ENCODE results near the gene PTH2. TPM values are rescaled to one million over a fixed set of nuclear protein-coding genes. Genes with fewer than 3 reads are reported as not detected.

Gene PTH2
- total and polyA plus RNA-seq, 7 donors: not detected

DNA sequence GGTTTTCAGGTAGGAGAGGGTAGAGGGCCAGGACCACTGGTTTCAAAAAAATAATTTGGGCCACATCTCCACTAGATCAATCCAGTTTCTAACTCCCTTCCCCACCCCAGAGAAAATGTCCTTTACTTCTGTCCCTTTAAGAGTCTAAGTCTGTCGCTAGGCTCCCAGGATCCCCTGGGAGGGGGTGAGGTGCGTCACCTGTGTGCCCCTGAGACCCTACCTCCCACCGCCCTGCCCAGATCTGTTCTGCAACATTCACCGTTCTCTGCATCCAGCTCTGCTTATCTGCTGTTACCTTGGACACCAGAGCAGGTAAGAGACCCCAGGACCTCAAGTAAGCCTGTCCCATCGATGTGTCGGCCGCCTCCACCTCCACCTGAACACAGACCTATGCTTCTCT lies 1.9 kb upstream of the PTH2 start, which contains the start of gene GFY:
Gene GFY (plus strand): TSS at position 211 of the 400 bp plus-strand sequence. CDS start 1,043 bp downstream, outside the sequence.
- intact Hi-C loops (cut with DNase I): no loop called here
- Histone ChIP-seq H3K36me3 (no peaks in the 10 kb centered on the region), H3K4me3 (no peak within 1 kb of the TSS), H3K27me3 (peaks cover 77 to 100% (median 97%) of the 10 kb centered on the region in 3 donors), H3K9me3 (no peaks in the 10 kb centered on the region), H3K4me1 (peaks cover 0 to 39% (median 38%) of the 10 kb centered on the region in 4 donors), H3K27ac (no peak within 1 kb of the TSS)
- WGBS, 2 donors: 27 to 53% methylated on average over 7 of the region's 7 CpGs
- DNase-seq: no peak
- TF ChIP-seq EP300 (IDR thresholded peaks at IDR 0.05): no peak
- TF ChIP-seq POLR2A (IDR thresholded peaks at IDR 0.05): no peak
- no peak for TF ChIP-seq POLR2AphosphoS5 (IDR thresholded peaks at IDR 0.05)
- TF ChIP-seq, protein P1, sequence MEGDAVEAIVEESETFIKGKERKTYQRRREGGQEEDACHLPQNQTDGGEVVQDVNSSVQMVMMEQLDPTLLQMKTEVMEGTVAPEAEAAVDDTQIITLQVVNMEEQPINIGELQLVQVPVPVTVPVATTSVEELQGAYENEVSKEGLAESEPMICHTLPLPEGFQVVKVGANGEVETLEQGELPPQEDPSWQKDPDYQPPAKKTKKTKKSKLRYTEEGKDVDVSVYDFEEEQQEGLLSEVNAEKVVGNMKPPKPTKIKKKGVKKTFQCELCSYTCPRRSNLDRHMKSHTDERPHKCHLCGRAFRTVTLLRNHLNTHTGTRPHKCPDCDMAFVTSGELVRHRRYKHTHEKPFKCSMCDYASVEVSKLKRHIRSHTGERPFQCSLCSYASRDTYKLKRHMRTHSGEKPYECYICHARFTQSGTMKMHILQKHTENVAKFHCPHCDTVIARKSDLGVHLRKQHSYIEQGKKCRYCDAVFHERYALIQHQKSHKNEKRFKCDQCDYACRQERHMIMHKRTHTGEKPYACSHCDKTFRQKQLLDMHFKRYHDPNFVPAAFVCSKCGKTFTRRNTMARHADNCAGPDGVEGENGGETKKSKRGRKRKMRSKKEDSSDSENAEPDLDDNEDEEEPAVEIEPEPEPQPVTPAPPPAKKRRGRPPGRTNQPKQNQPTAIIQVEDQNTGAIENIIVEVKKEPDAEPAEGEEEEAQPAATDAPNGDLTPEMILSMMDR (IDR thresholded peaks at IDR 0.05): no peak

DNA sequence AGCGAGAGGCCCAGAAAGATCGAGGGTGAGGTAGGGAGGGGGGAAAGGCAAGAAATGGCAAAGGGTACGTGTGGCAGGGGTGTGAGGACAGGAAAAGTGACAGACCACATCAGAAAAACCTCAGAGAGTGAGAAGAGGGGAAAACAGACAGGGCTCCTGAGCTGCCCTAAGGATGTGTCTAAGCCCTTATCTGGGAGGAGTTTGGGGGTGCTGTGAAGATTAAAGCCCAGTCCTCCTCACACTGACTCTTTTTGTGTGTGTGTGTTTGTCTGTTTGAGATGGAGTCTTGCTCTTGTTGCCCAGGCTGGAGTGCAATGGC lies 703 bp upstream of the PTH2 start:
- Histone ChIP-seq H3K9me3 (no peaks in the 10 kb centered on the region), H3K27me3 (peaks cover 76 to 100% (median 98%) of the 10 kb centered on the region in 3 donors), H3K27ac (no peak overlapping the region), H3K4me3 (no peak overlapping the region), H3K36me3 (no peaks in the 10 kb centered on the region), H3K4me1 (peaks cover 0 to 39% (median 38%) of the 10 kb centered on the region in 4 donors)
- no peak for TF ChIP-seq POLR2AphosphoS5 (IDR thresholded peaks at IDR 0.05)
- TF ChIP-seq, protein P1 (IDR thresholded peaks at IDR 0.05): no peak
- TF ChIP-seq EP300 (IDR thresholded peaks at IDR 0.05): no peak
- no peak for TF ChIP-seq POLR2A (IDR thresholded peaks at IDR 0.05)
- WGBS, 2 donors: 5 to 7% methylated on average over 3 of the region's 3 CpGs
- intact Hi-C loops (cut with DNase I): no loop called here
- DNase-seq: no peak

GRCh38 chr19:49422407-49423070 lies 702 bp downstream of the PTH2 start:
- Histone ChIP-seq H3K4me1 (peaks cover 0 to 29% (median 27%) of the 10 kb centered on the region in 4 donors), H3K4me3 (peak overlapping the region in 2 of 4 donors; percentile 11 to 16), H3K36me3 (no peaks in the 10 kb centered on the region), H3K27ac (no peak overlapping the region), H3K9me3 (no peaks in the 10 kb centered on the region), H3K27me3 (peaks cover 66 to 100% (median 98%) of the 10 kb centered on the region in 3 donors)
- 3 to 4% methylated on average over 58 of the region's 58 CpGs for WGBS, 2 donors
- no peak for DNase-seq
- intact Hi-C loops (cut with DNase I): no loop called here
- TF ChIP-seq, protein P1 (IDR thresholded peaks at IDR 0.05): peak in 1 of 4 experiments; percentile 10
- TF ChIP-seq EP300 (IDR thresholded peaks at IDR 0.05): no peak
- no peak for TF ChIP-seq POLR2AphosphoS5 (IDR thresholded peaks at IDR 0.05)
- no peak for TF ChIP-seq POLR2A (IDR thresholded peaks at IDR 0.05)

DNA sequence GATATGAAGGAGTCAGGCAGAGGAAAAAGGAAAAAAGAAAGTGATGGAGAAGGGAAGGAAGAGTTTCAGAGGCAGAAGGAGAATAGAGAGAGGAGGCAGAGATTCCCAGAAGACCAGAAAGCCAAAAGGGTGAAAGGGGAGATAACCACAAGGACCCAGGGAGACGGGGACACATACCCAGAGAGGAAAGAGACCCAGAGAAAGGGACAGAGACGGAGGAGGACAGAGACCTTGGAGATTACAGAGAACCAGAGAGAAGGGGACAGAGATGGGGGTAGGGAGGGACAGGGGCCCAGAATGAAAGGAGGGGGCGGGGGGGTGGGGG lies 1.4 kb downstream of the PTH2 start:
- intact Hi-C loops (cut with DNase I): no loop called here
- Histone ChIP-seq H3K4me1 (peaks cover 0 to 29% (median 27%) of the 10 kb centered on the region in 4 donors), H3K27ac (no peak overlapping the region), H3K36me3 (no peaks in the 10 kb centered on the region), H3K9me3 (no peaks in the 10 kb centered on the region), H3K4me3 (no peak overlapping the region), H3K27me3 (peaks cover 59 to 100% (median 97%) of the 10 kb centered on the region in 3 donors)
- DNase-seq: no peak
- 25 to 34% methylated on average over 3 of the region's 3 CpGs for WGBS, 2 donors
- no peak for TF ChIP-seq EP300 (IDR thresholded peaks at IDR 0.05)
- no peak for TF ChIP-seq POLR2A (IDR thresholded peaks at IDR 0.05)
- TF ChIP-seq, protein P1 (IDR thresholded peaks at IDR 0.05): no peak
- TF ChIP-seq POLR2AphosphoS5 (IDR thresholded peaks at IDR 0.05): no peak

All from sigmoid colon (tissue), 7 donors.